H9 (cell line): ENCODE data around the gene PRKAG2. TPM values are rescaled to one million over a fixed set of nuclear protein-coding genes. Genes with fewer than 3 reads are reported as not detected.

Source experiments
- DNase-seq: peaks from one replicate; pipeline ENCODE4 v3.0.0-alpha.2; 2017
- H2AFZ ChIP-seq: one replicate; pipeline ENCODE4 v1.6.1; 2013; ENCODE audit warnings: mild to moderate bottlenecking, low read length, control low read depth, moderate library complexity
- H2AK5ac ChIP-seq: 2 replicates; pipeline ENCODE4 v1.6.1; 2013; ENCODE audit warnings: low read length, control low read depth, mixed read lengths; ENCODE audit not compliant: insufficient read length
- H2BK120ac ChIP-seq: one replicate; pipeline ENCODE4 v1.6.1; 2013; ENCODE audit warnings: low read depth, mild to moderate bottlenecking, low read length, control low read depth, inconsistent platforms; ENCODE audit not compliant: poor library complexity, severe bottlenecking
- H2BK12ac ChIP-seq: 2 replicates; pipeline ENCODE4 v1.6.1; 2013; ENCODE audit warnings: low read length, control low read depth, mixed read lengths, low read depth; ENCODE audit not compliant: insufficient read length
- H2BK15ac ChIP-seq: 2 replicates; pipeline ENCODE4 v1.6.1; 2013; ENCODE audit warnings: low read depth, low read length, control low read depth
- H2BK20ac ChIP-seq: one replicate; pipeline ENCODE4 v1.6.1; 2013; ENCODE audit warnings: low read depth, mild to moderate bottlenecking, low read length, control low read depth, inconsistent platforms; ENCODE audit not compliant: poor library complexity, severe bottlenecking
- H2BK5ac ChIP-seq: 2 replicates; pipeline ENCODE4 v1.6.1; 2013; ENCODE audit warnings: low read length, control low read depth, mixed read lengths; ENCODE audit not compliant: insufficient read length
- H3K14ac ChIP-seq: 2 replicates; pipeline ENCODE4 v1.6.1; 2013; ENCODE audit warnings: low read length, control low read depth; ENCODE audit not compliant: insufficient read depth
- H3K18ac ChIP-seq: 2 replicates; pipeline ENCODE4 v1.6.1; 2013; ENCODE audit warnings: low read depth, mild to moderate bottlenecking, mixed read lengths, low read length, control low read depth; ENCODE audit not compliant: insufficient read length
- H3K23ac ChIP-seq: 2 replicates; pipeline ENCODE4 v1.6.1; 2013; ENCODE audit warnings: low read length, control low read depth, mixed read lengths, low read depth; ENCODE audit not compliant: insufficient read length
- H3K23me2 ChIP-seq: 2 replicates; pipeline ENCODE4 v1.6.1; 2013; ENCODE audit warnings: low read depth, mild to moderate bottlenecking, mixed read lengths, low read length, control low read depth; ENCODE audit not compliant: insufficient read length, poor library complexity, severe bottlenecking
- H3K27ac ChIP-seq: 2 replicates; pipeline ENCODE4 v1.5.1; 2013; ENCODE audit warnings: low read length, control low read depth, mixed read lengths, low read depth; ENCODE audit not compliant: insufficient read length
- H3K27me3 ChIP-seq: 2 replicates; pipeline ENCODE4 v1.6.1; 2013; ENCODE audit warnings: low read length, control low read depth, inconsistent platforms; ENCODE audit not compliant: insufficient read depth
- H3K4ac ChIP-seq: 2 replicates; pipeline ENCODE4 v1.6.1; 2013; ENCODE audit warnings: low read depth, mild to moderate bottlenecking, control low read depth, inconsistent platforms, low read length, moderate library complexity
- H3K4me1 ChIP-seq: 2 replicates; pipeline ENCODE4 v1.6.1; 2013; ENCODE audit warnings: low read length, control low read depth, inconsistent platforms; ENCODE audit not compliant: insufficient read depth
- H3K4me2 ChIP-seq: 2 replicates; pipeline ENCODE4 v1.6.1; 2013; ENCODE audit warnings: low read length, control low read depth, mixed read lengths; ENCODE audit not compliant: insufficient read length, insufficient read depth
- H3K56ac ChIP-seq: 2 replicates; pipeline ENCODE4 v1.6.1; 2013; ENCODE audit warnings: low read depth, mild to moderate bottlenecking, mixed read lengths, low read length, control low read depth; ENCODE audit not compliant: insufficient read length
- H3K79me1 ChIP-seq: 2 replicates; pipeline ENCODE4 v1.6.1; 2013; ENCODE audit warnings: low read depth, mild to moderate bottlenecking, moderate library complexity, low read length, control low read depth, inconsistent platforms; ENCODE audit not compliant: insufficient read depth, poor library complexity, severe bottlenecking
- H3K79me2 ChIP-seq: 2 replicates; pipeline ENCODE4 v1.6.1; 2013; ENCODE audit warnings: low read length, control low read depth, inconsistent platforms; ENCODE audit not compliant: insufficient read depth
- H3K9ac ChIP-seq: 2 replicates; pipeline ENCODE4 v1.6.1; 2013; ENCODE audit warnings: low read length, control low read depth, mixed read lengths; ENCODE audit not compliant: insufficient read length; ENCODE audit errors: extremely low read depth
- H3K9me3 ChIP-seq: one replicate; pipeline ENCODE4 v1.6.1; 2013; ENCODE audit warnings: low read depth, low read length, inconsistent platforms; ENCODE audit not compliant: control insufficient read depth
- H3T11ph ChIP-seq: one replicate; pipeline ENCODE4 v1.6.1; 2013; ENCODE audit warnings: mild to moderate bottlenecking, low read length, control low read depth, inconsistent platforms
- H4K20me1 ChIP-seq: one replicate; pipeline ENCODE4 v1.6.1; 2013; ENCODE audit not compliant: control insufficient read depth, insufficient read length, insufficient read depth
- H4K5ac ChIP-seq: 2 replicates; pipeline ENCODE4 v1.6.1; 2013; ENCODE audit warnings: low read depth, mild to moderate bottlenecking, mixed read lengths, low read length, control low read depth; ENCODE audit not compliant: insufficient read length
- H4K8ac ChIP-seq: replicated peaks from 2 replicates; pipeline ENCODE4 v1.6.1; 2013; ENCODE audit warnings: low read length, control low read depth, mixed read lengths, low read depth; ENCODE audit not compliant: insufficient read length
- H4K91ac ChIP-seq: 2 replicates; pipeline ENCODE4 v1.6.1; 2013; ENCODE audit warnings: low read depth, mild to moderate bottlenecking, moderate library complexity, mixed read lengths, low read length, control low read depth; ENCODE audit not compliant: insufficient read length
- H3K27ac Mint-ChIP-seq, 3 experiments: 2 replicates in 2 of 3; 3 replicates in 1 of 3; pipeline ENCODE4 v1.8.0; 2020 to 2021; ENCODE audit warnings: mixed read lengths in 3 of 3, mild to moderate bottlenecking in 1 of 3, moderate library complexity in 1 of 3
- H3K27me3 Mint-ChIP-seq: 2 replicates; pipeline ENCODE4 v1.8.0; 2021; ENCODE audit warnings: low read depth, mild to moderate bottlenecking, moderate library complexity, mixed read lengths
- H3K36me3 Mint-ChIP-seq, 3 experiments: 2 replicates in 2 of 3; 3 replicates in 1 of 3; pipeline ENCODE4 v1.8.0; 2020 to 2021; ENCODE audit warnings: low read depth in 3 of 3, mixed read lengths in 3 of 3; ENCODE audit not compliant: insufficient read depth in 1 of 3
- H3K4me1 Mint-ChIP-seq, 2 experiments: 2 replicates each; pipeline ENCODE4 v1.8.0; 2020; ENCODE audit warnings: mixed read lengths in 2 of 2
- H3K4me3 Mint-ChIP-seq, 2 experiments: 2 replicates in 1 of 2; 3 replicates in 1 of 2; pipeline ENCODE4 v1.8.0; 2020 to 2021; ENCODE audit warnings: mild to moderate bottlenecking in 2 of 2, mixed read lengths in 2 of 2, moderate library complexity in 1 of 2
- H3K9me3 Mint-ChIP-seq, 2 experiments: 2 replicates in 1 of 2; 3 replicates in 1 of 2; pipeline ENCODE4 v1.8.0; 2020; ENCODE audit warnings: mild to moderate bottlenecking in 2 of 2, mixed read lengths in 2 of 2, moderate library complexity in 1 of 2
- CTCF ChIP-seq: fragments of 200-600 bp; sonication (generic); conservative IDR thresholded peaks from 3 replicates; pipeline ENCODE4 v1.8.0; 2021; ENCODE audit warnings: antibody characterized with exemption, mild to moderate bottlenecking
- WGBS: extraction: QIAGEN DNeasy Blood & Tissue Kit; methylation state at CpG from one replicate; pipeline ENCODE4 v1.1.7; 2013; ENCODE audit warnings: missing lambda C conversion rate, low lambda C conversion rate, mixed read lengths; ENCODE audit not compliant: insufficient read length; ENCODE audit errors: extremely low coverage; 5-methylcytosine and 5-hydroxymethylcytosine counted together
- total RNA-seq: library from RNA; stranded (reverse); gene quantifications from 2 replicates; pipeline ENCODE4 v1.2.1, GENCODE V29; 2021

PRKAG2 gene
- total RNA-seq, 1 experiment from 2014 or later = 11.8 TPM

- no peak overlapping the region for H2AK5ac ChIP-seq
- no peak overlapping the region for H3K23ac ChIP-seq
- Mint-ChIP-seq H3K27ac (no peak overlapping the region), H3K9me3 (no peaks in the 10 kb centered on the region), H3K4me3 (no peak overlapping the region), H3K27me3 (peaks cover 12% of the 10 kb centered on the region), H3K36me3 (no peaks in the 10 kb centered on the region), H3K4me1 (peaks cover 10 to 17% of the 10 kb centered on the region in 2 experiments)
- H3K14ac ChIP-seq = no peak overlapping the region
- H4K20me1 ChIP-seq = no peaks in the 10 kb centered on the region
- no peak overlapping the region for H4K5ac ChIP-seq
- H3K18ac ChIP-seq = no peak overlapping the region
- H2BK20ac ChIP-seq = no peak overlapping the region
- no peak overlapping the region for H3K56ac ChIP-seq
- H2BK120ac ChIP-seq = no peak overlapping the region
- no peak overlapping the region for H3K4me2 ChIP-seq
- no CpG with 5 or more reads among the region's 24 CpGs for WGBS
- no peak overlapping the region for H3T11ph ChIP-seq
- H3K9me3 ChIP-seq = no peaks in the 10 kb centered on the region
- H3K79me2 ChIP-seq = no peaks in the 10 kb centered on the region
- H3K9ac ChIP-seq = no peak overlapping the region
- H3K4me1 ChIP-seq = 0 out of 2 replicates have a peak, but pooled peaks cover under 1% of the 10 kb centered on the region
- no peak overlapping the region for H2BK5ac ChIP-seq
- no peak overlapping the region for H3K27ac ChIP-seq
- no peak overlapping the region for H3K4ac ChIP-seq
- TF ChIP-seq CTCF = no peak
- H2BK12ac ChIP-seq = no peak overlapping the region
- no peak overlapping the region for H2AFZ ChIP-seq
- no peaks in the 10 kb centered on the region for H3K23me2 ChIP-seq
- H4K8ac ChIP-seq = no peak overlapping the region
- no peak overlapping the region for H2BK15ac ChIP-seq
- no peak overlapping the region for H4K91ac ChIP-seq
- no peak for DNase-seq
- no peaks in the 10 kb centered on the region for H3K27me3 ChIP-seq
- H3K79me1 ChIP-seq = no peaks in the 10 kb centered on the region
These were observed 68.3 kb downstream of the PRKAG2 start for GRCh38 chr7:151808400-151809145.
